GM19023 (cell line): Measurements from ENCODE around the gene SRSF4.

Experiments used
- ATAC-seq: cut with Tn5 transposase; IDR thresholded peaks from one replicate; pipeline ENCODE4 v1.9.1; 2021; ENCODE audit warnings: mild to moderate bottlenecking, moderate library complexity; ENCODE audit not compliant: unreplicated experiment

Gene SRSF4

GRCh38 chr1:29201595-29202051, 19.9 kb upstream of the SRSF4 start:
- no peak for ATAC-seq

- ATAC-seq = no peak
These were observed 19.4 kb upstream of the SRSF4 start for GRCh38 chr1:29200906-29201594.

- ATAC-seq = no peak
These were observed 16.3 kb upstream of the SRSF4 start for GRCh38 chr1:29197993-29198392.

DNA sequence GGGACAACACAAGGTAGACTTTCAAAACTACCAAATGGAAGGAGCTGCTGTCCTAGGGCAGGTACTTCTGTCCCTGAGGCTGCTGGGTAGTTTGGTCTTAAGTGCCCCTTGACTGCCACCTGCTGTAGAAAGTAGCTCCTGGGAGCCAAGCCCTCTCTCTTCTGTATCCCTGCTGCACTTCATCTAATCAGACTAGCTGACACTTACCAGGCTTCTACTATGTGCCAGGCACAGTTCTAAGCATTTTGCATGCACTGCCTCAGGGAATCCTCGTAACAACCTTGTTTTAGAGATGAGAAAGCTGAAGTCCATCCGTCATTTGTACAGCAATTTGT, 15.9 kb upstream of the SRSF4 start:
- no peak for ATAC-seq

DNA sequence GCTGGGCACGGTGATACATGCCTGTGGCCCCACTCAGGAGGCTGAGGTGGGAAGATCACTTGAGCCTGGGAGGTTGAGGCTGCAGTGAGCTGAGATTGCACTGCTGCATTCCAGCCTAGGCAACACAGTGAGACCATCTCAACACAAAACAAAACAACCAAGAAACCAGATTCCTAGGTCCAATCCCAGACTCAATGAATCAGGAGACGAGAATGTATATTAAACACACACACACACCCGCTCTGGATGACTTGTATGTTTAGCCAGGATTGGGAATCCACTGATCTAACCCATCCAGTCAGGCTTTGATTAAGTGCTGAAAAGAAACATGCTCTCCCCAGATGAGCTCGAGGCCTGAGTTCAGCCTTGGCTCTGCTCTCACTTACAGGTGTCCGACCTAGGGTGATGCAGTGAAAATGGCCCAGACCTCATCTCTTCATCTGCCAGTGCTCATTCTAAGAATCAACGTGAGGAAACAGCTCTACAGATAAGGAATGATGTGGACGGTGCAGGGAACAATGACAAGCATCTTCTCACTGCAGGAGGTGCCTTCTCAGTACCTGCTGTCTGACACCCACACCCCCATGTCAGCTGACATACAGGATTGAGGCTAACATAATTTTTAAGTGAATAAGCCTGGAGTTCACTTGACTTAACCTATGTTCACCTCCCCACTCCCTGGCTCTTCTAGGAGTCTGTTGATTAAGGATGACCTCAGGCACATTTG, 15.3 kb upstream of the SRSF4 start:
- ATAC-seq = no peak

GRCh38 chr1:29195881-29196291, 14.2 kb upstream of the SRSF4 start:
- no peak for ATAC-seq

DNA sequence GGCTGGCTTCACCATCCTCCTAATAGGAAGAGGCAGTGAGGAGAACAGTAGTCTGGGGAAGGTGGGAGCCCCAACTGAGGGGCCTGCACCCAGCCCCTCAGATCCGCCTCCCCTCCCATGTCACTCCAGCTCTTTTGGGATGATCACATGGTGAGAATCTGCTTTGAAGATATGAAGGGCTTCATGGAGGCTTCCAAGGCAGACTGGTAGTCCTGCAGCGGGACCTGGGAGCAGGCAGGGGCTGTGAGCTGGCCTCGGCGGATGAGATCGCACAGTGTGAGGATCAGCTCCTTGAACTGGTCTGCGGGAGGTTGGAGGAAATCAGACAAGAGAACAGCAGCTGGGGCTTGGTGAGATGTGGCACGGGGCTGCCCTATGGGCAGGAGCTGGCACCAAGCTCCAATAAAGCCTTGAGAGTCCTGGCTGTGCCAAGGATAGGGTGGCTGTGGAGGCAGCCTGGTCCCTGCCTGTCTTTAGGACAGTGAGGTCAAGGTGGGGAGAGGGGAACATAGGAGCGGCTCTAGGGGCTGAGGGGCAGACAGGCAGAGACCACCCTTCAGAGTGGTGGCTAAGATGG, 12.3 kb upstream of the SRSF4 start:
- ATAC-seq = no peak

GRCh38 chr1:29190718-29191117, 9.0 kb upstream of the SRSF4 start:
- ATAC-seq = no peak

DNA sequence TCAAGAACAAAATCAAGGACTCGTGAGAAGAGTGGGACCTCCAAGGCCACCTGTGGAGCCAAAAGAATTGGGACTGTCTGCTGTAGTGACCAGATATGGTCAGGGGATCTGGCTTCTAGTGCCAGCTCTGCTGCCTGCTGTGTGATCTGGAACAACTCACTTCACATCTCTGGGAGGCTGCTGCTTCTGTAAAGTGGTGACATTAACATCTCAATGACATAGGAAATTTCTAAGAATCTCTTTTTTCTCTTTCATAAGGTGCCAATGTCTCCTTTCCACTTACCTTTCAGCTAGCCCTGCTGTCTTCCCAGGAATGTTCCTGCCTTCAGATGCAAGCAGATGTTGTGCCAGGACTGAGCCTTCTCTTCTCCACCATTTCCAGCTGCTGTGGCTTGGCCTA, 5.0 kb upstream of the SRSF4 start:
- ATAC-seq = no peak

- no peak for ATAC-seq
These were observed 4.6 kb upstream of the SRSF4 start for GRCh38 chr1:29186252-29186651.

GRCh38 chr1:29183287-29183686, 1.6 kb upstream of the SRSF4 start:
- no peak for ATAC-seq

- ATAC-seq = no peak
These were observed 945 bp downstream of the SRSF4 start for GRCh38 chr1:29180497-29181412.

DNA sequence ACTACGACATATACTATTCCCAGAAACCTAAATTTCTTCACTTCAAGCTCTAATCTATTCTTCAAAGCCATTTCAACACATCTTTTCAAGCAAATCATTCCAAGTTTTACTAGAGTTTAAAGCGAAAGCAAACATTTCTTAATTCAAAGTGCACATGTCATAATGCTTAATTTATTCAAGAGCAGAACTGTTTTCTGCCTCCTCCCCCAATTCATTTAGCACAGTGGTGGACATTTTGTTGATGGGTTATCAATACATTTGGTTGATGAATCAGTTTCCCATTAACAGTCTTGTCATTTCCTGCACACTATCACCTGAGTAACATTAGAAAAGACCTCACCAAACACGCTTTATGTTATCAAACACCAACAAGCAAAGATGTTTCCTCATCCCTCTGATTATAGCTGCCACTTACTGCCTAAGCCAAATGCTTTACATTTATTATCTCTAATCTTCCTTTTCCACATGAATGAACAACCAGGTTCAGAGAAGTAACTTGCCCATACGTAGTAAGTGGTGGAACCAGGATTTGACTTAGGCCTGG, 2.0 kb downstream of the SRSF4 start:
- no peak for ATAC-seq

DNA sequence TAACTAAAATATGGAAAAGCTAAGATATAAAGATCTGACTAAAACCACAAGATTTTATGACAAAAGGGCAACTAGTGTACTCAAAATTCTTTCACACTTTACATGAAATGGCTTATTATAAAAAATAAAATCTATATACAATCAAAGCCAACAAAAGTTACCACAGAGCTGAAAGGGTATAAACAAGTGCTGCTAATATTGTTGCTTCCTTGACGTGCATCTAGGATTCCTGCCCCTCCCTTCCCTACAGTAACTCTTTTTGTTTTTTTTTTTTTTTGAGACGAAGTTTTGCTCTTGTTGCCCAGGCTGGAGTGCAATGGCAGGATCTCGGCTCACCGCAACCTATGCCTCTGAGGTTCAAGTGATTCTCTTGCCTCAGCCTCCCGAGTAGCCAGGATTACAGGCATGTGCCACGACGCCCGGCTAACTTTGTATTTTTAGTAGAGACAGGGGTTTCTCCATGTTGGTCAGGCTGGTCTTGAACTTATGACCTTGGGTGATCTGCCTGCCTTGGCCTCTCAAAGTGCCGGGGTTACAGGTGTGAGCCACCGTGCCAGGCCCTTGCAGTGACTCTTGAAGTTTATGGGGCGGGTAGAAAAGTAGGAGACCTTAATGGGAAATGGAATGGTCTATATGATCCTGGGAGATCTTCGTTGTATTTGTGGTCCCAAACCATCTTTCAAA, 4.5 kb downstream of the SRSF4 start:
- ATAC-seq = no peak

GRCh38 chr1:29176576-29176975, 5.1 kb downstream of the SRSF4 start:
- ATAC-seq = no peak

DNA sequence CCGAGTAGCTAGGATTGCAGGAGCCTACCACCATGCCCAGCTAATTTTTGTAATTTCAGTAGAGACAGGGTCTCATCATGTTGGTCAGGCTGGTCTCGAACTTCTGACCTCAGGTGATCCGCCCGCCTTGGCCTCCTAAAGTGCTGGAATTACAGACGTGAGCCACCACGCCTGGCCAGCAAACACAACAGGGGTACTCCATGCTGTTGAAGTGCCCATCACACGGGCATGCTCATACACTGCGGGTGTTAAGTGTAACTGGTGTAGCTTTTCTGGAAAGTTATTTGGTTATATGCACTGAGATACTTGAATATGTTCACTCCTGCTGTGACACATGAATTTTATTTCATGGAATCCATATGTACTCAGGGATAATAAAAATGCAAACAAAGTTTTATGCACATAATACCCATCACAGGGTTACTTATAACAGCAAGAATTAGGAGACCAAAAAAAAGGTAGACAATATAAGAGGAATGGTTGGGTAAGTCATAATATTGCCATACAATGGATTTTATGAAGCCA, 9.2 kb downstream of the SRSF4 start:
- ATAC-seq = no peak

- ATAC-seq = no peak
These were observed 10.2 kb downstream of the SRSF4 start for GRCh38 chr1:29171521-29171920.

- ATAC-seq = no peak
These were observed 10.6 kb downstream of the SRSF4 start for GRCh38 chr1:29171089-29171488.

- ATAC-seq = no peak
These were observed 11.7 kb downstream of the SRSF4 start for GRCh38 chr1:29169976-29170375.

DNA sequence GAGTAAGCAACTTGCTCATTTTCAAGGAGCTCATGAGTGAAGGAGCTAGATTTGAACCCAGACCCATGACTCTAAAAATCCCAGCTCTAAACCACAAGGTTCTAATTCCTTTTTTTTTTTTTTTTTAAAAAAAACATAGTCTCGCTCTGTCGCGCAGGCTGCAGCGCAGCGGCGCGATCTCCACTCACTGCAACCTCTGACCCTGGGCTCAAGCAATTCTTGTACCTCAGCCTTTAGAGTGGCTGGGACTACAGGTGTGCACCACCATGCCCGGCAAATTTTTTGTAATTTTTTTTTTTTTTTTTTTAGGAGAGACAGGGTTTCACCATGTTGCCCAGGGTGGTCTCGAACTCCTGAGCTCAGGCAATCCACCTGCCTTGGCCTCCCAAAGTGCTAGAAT, 13.8 kb downstream of the SRSF4 start:
- ATAC-seq = no peak
